Stimulated activated memory B cell treated with anti-CD40 and anti-IgM and Interleukin-4, amounts not matched to agents 10 μg/mL and 1 μg/mL and 100 μg/mL, for 72 hours (primary cell): ENCODE data around the gene PDZRN3.

Experiments
- ATAC-seq: fragments of 150-1000 bp; cut with Tn5 transposase; 2 replicates; pipeline ENCODE4 v1.10.0; 2021
- H3K27ac Mint-ChIP-seq: one replicate; pipeline ENCODE4 v1.8.0; 2022; ENCODE audit warnings: mild to moderate bottlenecking, mixed read lengths
- H3K27me3 Mint-ChIP-seq: one replicate; pipeline ENCODE4 v1.8.0; 2022; ENCODE audit warnings: mixed read lengths
- H3K36me3 Mint-ChIP-seq: one replicate; pipeline ENCODE4 v1.8.0; 2022; ENCODE audit warnings: mixed read lengths
- H3K4me1 Mint-ChIP-seq: one replicate; pipeline ENCODE4 v1.8.0; 2022; ENCODE audit warnings: mixed read lengths
- H3K4me3 Mint-ChIP-seq: one replicate; pipeline ENCODE4 v1.8.0; 2022; ENCODE audit warnings: mild to moderate bottlenecking, moderate library complexity, mixed read lengths
- H3K9me3 Mint-ChIP-seq: one replicate; pipeline ENCODE4 v1.8.0; 2022; ENCODE audit warnings: mixed read lengths

PDZRN3 gene

DNA sequence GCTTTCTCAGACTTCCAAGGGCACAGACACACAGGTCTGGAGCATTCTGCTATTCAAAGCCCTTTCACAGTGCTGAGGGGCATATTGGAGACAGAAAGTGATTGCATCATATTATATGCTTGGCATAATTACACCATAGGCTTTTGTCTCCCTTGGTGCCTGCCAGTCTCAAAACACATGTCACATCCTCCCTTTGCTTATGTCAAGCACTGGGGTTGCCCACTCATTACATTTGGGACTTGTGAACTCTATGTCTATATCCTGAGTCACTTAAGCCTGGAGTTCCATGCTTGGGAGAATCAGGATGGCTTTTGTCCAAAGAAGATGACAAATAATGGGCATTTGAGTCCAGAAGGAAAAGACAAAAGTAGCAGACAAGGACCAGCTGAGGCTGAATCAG is 12.3 kb upstream of the PDZRN3 start:
- Mint-ChIP-seq H3K4me3 (no peak overlapping the region), H3K9me3 (peaks cover 3% of the 10 kb centered on the region), H3K36me3 (no peaks in the 10 kb centered on the region), H3K4me1 (no peaks in the 10 kb centered on the region), H3K27me3 (no peaks in the 10 kb centered on the region), H3K27ac (no peak overlapping the region)
- ATAC-seq, result no peak

DNA sequence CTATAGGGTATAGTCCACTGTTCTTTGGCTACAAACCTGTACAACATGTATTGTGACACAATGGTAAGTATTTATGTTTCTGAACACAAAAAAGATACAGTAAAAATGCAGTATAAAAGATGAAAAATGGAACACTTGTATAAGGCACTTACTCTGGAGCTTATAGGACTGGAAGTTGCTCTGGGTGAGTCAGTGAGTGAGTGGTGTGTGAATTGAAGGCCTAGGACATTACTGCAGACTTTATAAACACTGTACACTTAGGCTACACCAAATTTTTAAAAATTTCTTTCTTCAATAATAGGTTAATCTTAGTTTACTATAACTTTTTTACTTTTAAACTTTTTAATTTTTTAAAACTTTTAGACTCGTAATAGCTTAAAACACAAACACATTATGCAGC is 10.5 kb upstream of the PDZRN3 start:
- no peaks in the 10 kb centered on the region for H3K9me3 Mint-ChIP-seq
- H3K27ac Mint-ChIP-seq, result no peak overlapping the region
- no peaks in the 10 kb centered on the region for H3K4me1 Mint-ChIP-seq
- H3K36me3 Mint-ChIP-seq, result no peaks in the 10 kb centered on the region
- H3K27me3 Mint-ChIP-seq, result no peaks in the 10 kb centered on the region
- ATAC-seq, result no peak
- H3K4me3 Mint-ChIP-seq, result no peak overlapping the region

DNA sequence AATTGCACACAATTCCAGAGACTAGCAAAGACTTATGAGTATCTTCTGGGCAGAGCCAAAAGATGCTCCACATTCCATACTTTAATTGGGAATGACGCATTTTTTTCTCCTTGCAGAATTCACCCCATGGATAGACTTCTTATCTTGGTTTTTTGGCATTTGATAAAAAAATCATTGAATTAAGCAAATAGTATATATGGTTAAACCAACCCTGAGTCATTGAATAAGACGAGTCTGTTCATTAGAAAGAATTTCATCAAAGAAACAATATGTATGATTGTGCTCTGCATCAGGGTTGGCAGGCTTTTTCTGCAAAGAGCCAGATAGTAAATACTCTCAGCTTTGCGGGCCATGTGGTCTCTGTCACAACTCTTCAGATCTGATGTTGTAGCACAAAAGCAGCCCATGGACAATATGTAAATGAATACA is 9.2 kb upstream of the PDZRN3 start:
- Mint-ChIP-seq H3K4me1 (no peaks in the 10 kb centered on the region), H3K4me3 (no peak overlapping the region)
- no peak for ATAC-seq

DNA sequence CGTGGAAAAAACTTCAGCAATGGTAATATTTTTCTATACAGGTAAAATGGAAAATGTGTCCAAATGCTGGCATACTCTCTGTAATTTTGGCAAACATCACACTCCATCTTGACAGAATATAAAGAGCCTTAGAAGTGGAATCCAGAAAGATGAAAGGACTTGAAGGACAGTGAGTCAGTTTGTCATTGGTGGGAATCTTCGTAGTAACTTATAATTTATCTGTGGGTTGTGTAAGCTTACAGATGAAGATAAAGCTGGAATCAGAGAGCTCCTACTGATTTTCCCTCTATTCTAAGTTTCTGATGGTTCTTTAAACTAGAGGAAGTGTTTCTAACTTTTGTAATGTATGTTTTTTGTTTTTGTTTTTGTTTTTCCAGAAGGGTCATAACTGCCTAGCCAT is 8.7 kb upstream of the PDZRN3 start:
- Mint-ChIP-seq H3K27me3 (no peaks in the 10 kb centered on the region), H3K4me3 (no peak overlapping the region), H3K9me3 (no peaks in the 10 kb centered on the region), H3K4me1 (no peaks in the 10 kb centered on the region), H3K36me3 (no peaks in the 10 kb centered on the region), H3K27ac (no peak overlapping the region)
- ATAC-seq, result no peak

More for the DNA sequence above, 9.2 kb upstream of the PDZRN3 start:
- no peak overlapping the region for H3K27ac Mint-ChIP-seq
- H3K27me3 Mint-ChIP-seq, result no peaks in the 10 kb centered on the region
- H3K36me3 Mint-ChIP-seq, result no peaks in the 10 kb centered on the region
- no peaks in the 10 kb centered on the region for H3K9me3 Mint-ChIP-seq

DNA sequence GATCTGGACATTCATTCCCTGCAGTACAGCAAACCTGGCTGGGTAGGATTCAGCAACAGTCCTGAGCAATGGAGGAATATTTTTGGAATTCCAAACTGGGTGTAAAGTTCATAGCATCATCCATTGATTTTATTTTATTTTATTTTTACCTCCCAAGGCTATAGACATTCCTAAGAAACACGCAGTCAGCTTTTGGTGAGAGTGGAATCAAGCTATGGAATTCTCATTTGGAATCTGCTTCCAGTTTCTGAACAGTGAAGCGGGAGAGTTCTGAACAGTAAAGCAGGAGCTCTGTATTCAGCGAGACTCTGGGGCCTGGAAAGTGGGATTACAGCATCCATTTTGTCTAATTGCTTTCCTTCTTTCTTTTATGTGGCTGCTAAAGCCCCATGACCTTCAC is 1.4 kb upstream of the PDZRN3 start:
- Mint-ChIP-seq H3K27ac (no peak overlapping the region), H3K4me3 (no peak overlapping the region), H3K27me3 (no peaks in the 10 kb centered on the region), H3K4me1 (no peaks in the 10 kb centered on the region), H3K36me3 (no peaks in the 10 kb centered on the region), H3K9me3 (no peaks in the 10 kb centered on the region)
- ATAC-seq, result no peak

DNA sequence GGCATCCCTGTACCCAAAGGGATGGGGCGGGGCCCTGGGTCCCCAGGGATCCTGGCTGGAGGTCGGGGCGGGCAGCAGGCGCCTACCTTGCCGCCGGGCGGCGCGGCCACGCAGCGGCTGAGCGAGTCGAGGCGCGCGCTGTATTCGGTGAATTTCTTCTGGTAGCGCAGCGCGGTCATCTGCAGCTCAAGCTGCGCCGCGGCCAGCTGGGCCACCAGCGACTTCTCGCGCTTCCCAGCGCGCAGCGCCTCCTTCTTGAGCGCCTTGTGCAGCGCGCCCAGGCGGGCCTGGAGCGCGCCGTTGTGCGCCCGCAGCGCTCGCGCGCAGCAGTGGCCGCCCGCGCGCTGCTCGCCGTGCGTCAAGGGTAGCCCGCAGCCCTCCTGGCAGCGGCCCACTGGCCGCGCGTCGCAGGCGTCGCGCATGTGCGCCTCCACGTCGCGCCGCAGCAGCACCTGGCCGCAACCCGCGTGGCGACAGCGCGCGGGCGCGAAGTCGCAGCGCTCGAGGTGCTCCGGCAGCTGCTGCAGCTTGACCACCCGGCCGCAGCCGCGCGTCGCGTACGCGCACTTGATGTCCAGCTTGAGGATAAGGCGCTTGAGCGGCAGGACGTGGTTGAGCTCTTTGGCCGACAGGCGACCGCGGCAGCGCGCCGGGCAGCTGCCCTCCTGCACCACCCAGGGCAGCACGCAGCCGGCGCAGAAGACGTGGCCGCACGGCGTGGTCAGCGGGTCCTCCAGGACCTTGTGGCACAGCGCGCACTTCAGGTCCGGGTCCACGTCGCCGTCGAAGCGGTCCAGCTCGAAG is 522 bp downstream of the PDZRN3 start:
- Mint-ChIP-seq H3K9me3 (peaks cover 3% of the 10 kb centered on the region), H3K27me3 (no peaks in the 10 kb centered on the region), H3K27ac (no peak overlapping the region), H3K4me1 (no peaks in the 10 kb centered on the region), H3K4me3 (no peak overlapping the region), H3K36me3 (no peaks in the 10 kb centered on the region)
- ATAC-seq, result no peak

DNA sequence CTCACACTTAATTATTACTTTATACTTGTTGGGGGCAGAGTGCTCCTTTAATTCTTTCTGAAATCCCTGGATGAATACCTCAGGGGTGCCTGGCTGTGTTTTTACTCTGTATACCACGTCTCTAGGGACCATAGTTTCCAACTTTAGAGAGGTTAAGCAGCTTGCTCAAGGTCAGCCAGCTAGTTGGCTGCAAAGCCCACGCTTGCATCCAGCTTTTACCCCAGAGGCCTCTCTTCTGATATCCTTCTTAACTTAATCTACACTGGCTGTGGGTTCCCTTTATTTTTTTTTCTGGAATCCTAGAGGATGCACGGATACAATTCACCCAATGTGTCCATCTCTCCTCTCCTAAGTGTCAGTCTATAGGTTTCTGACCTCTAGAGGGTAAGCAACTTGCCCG is 1.4 kb downstream of the PDZRN3 start:
- H3K4me3 Mint-ChIP-seq, result no peak overlapping the region
- H3K27me3 Mint-ChIP-seq, result no peaks in the 10 kb centered on the region
- H3K4me1 Mint-ChIP-seq, result no peaks in the 10 kb centered on the region
- no peak for ATAC-seq
- H3K9me3 Mint-ChIP-seq, result peaks cover 3% of the 10 kb centered on the region
- no peak overlapping the region for H3K27ac Mint-ChIP-seq
- H3K36me3 Mint-ChIP-seq, result no peaks in the 10 kb centered on the region

DNA sequence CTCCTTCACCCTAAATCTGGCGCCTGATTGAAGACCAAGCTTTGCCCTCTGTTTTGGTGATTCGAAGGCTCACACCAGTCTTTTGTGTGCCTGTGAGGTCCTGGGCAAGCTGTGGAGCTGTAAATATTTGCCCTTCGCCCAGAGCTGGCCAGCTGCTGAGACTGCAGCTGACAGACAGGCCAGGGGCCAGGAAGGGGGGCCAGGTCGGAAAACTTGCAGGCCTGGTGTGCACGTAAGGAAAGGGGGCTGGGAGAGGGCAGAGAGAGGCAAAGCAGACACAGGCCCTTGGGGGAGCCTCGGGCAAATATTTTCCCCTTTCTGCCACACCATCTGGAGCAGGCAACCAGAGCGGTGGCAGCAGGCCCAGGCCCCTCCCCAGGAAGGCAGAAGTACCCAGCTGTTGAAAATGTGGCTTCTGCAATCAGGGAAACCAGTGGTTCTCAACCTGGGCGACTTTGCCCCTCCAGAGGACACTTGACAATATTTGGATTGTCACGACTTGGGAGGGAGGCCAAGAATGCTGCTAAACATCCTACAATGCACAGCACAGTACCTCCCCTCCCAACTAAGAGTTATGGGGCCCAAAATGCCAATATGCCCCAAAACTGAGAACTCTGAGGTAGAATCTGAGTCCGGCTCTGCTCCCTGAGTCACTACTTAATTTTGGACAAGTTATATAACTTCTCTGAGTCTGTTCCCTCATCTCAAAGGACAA is 2.5 kb downstream of the PDZRN3 start:
- Mint-ChIP-seq H3K4me1 (no peaks in the 10 kb centered on the region), H3K9me3 (peaks cover 3% of the 10 kb centered on the region), H3K27ac (no peak overlapping the region), H3K4me3 (no peak overlapping the region), H3K36me3 (no peaks in the 10 kb centered on the region), H3K27me3 (no peaks in the 10 kb centered on the region)
- ATAC-seq, result no peak

DNA sequence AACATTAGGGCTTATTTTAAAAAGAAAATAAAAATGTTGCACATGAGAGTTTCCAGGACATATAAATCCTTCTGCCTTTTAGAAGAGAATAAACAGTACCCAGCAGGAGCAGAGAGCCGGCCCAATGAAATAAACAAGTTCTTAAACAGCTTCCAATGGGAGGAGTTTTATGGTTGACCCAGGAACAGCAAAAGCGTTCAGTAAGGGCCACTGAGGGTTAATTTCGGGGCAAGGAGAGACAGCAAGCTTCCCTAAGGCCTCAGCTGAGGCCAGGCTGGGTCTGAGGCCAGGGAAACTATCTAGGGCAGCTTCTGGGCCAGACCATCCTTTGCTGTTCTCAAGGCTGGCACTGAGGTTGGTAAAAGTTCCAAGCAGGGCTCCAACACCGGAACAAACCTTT is 3.4 kb downstream of the PDZRN3 start:
- Mint-ChIP-seq H3K4me1 (no peaks in the 10 kb centered on the region), H3K9me3 (peaks cover 3% of the 10 kb centered on the region), H3K36me3 (no peaks in the 10 kb centered on the region), H3K27me3 (no peaks in the 10 kb centered on the region), H3K4me3 (no peak overlapping the region), H3K27ac (no peak overlapping the region)
- no peak for ATAC-seq

DNA sequence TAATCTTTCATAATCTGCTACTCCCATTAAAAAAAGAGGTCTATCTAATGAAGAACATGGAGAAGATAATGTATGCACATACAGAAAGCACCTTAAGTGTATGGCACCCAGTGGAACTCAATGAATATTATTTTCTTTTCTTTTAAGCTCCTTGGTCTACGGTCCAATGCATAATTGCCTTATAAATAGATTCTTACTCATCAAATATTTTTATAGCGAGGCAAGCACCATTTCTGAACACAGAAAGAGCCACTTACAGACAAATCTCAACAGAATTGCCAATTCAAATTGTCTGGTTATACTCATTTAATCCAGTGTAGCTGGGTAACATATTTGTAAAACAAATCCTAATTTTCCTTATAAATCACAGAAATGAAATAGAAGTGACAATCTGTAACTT is 6.3 kb downstream of the PDZRN3 start:
- no peaks in the 10 kb centered on the region for H3K36me3 Mint-ChIP-seq
- no peaks in the 10 kb centered on the region for H3K4me1 Mint-ChIP-seq
- no peak overlapping the region for H3K27ac Mint-ChIP-seq
- H3K27me3 Mint-ChIP-seq, result no peaks in the 10 kb centered on the region
- peaks cover 3% of the 10 kb centered on the region for H3K9me3 Mint-ChIP-seq
- no peak for ATAC-seq
- no peak overlapping the region for H3K4me3 Mint-ChIP-seq

DNA sequence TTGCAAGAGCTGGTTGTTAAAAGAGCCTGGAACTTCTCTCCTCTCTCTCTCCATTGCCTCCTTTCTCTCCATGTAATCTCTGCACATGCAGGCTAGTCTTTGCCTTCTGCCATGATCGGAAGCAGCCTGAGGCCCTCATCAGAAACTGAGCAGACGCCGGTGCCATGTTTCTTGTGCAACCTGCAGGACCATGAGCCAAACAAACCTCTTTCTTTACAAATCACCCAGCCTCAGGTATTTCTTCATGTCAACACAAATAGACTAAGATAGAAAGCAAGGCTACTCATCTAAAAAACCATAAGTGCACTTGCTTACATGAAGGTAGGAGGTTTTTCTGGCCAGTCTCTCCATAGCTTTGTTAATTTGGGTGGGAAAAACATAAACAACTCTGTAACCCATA is 8.7 kb downstream of the PDZRN3 start:
- H3K4me1 Mint-ChIP-seq, result no peaks in the 10 kb centered on the region
- H3K27ac Mint-ChIP-seq, result no peak overlapping the region
- no peak overlapping the region for H3K4me3 Mint-ChIP-seq
- peaks cover 3% of the 10 kb centered on the region for H3K9me3 Mint-ChIP-seq
- no peaks in the 10 kb centered on the region for H3K36me3 Mint-ChIP-seq
- no peaks in the 10 kb centered on the region for H3K27me3 Mint-ChIP-seq
- no peak for ATAC-seq

DNA sequence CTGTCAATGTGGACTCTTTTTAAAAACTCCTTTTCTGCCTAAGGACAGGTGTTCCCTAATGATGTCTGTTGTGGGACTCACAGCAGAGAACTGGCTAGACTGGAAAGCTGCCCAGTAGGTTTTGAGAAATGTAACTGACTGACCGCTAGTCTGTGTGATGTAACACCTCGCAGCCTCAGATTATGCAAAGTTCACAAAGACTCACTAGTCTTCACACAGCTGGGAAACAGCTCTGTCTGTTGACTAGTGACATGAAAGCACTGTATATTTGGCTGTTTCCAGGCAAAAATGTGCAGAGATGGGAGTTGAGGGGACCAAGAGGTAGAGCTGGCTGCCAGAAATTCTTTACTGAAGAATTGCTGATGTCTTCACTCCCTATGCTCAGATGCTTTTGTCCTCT is 10.3 kb downstream of the PDZRN3 start:
- no peak for ATAC-seq
- H3K4me3 Mint-ChIP-seq, result no peak overlapping the region
- H3K36me3 Mint-ChIP-seq, result no peaks in the 10 kb centered on the region
- peaks cover 2% of the 10 kb centered on the region for H3K9me3 Mint-ChIP-seq
- H3K27me3 Mint-ChIP-seq, result no peaks in the 10 kb centered on the region
- H3K27ac Mint-ChIP-seq, result no peak overlapping the region
- no peaks in the 10 kb centered on the region for H3K4me1 Mint-ChIP-seq

DNA sequence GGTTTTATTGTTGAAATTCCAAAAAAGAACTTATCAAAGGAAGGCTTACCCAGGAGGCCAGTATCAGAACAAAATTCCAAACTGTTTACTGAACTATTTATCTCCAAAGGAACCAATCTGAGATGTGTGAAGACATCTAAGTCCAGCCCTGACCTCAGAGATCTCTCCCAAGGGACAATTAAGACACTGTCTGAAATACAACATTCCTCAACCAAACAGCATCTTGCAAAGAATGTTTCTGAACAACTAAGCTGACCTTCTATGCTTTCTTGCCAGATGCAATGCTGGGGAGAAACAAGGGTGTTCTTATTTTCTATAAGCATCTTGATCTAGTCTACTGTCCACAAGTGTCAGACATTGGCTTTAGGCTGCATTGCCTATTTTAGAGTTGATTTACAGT is 13.6 kb downstream of the PDZRN3 start:
- no peaks in the 10 kb centered on the region for H3K27me3 Mint-ChIP-seq
- ATAC-seq, result no peak
- no peaks in the 10 kb centered on the region for H3K9me3 Mint-ChIP-seq
- no peak overlapping the region for H3K27ac Mint-ChIP-seq
- H3K4me1 Mint-ChIP-seq, result no peaks in the 10 kb centered on the region
- no peaks in the 10 kb centered on the region for H3K36me3 Mint-ChIP-seq
- no peak overlapping the region for H3K4me3 Mint-ChIP-seq

DNA sequence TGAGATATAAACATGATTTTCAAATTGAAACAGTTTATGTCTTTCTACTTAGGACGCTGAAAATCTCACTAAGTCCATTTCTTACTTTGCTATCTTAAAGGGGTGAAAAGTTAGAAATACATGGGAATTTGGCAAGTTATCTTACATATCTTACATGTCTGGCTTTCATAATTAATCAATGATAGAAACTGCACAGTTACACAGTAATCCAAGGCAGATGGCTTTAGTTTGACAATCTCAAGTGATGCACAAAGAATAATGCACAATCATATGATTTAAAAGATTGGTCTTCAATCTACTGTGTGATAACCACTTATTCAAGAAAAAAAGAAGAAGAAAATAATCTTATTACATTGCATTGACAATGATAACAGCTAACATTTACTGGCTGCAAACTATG is 14.2 kb downstream of the PDZRN3 start:
- Mint-ChIP-seq H3K36me3 (no peaks in the 10 kb centered on the region), H3K4me3 (no peak overlapping the region), H3K27me3 (no peaks in the 10 kb centered on the region), H3K27ac (no peak overlapping the region), H3K9me3 (no peaks in the 10 kb centered on the region), H3K4me1 (no peaks in the 10 kb centered on the region)
- ATAC-seq, result no peak

DNA sequence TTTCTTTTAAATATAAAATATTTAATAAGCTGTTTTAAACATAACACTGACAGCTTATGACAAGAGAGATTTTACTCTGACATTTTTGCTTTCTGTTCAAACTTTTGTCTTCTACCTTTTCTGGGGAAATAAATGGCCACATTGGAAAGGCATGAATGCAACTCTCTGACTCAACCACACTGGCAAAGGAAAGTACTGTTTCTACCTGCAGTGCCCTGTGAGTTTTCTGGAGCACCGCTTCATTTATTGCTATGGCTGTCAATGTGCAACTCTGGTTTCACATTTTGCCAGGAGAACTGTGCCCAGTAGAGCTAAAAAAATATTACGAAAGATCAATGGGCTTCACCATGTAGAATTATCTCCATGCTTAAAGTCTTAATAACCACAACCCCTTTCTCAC is 15.1 kb downstream of the PDZRN3 start:
- Mint-ChIP-seq H3K27ac (no peak overlapping the region), H3K36me3 (no peaks in the 10 kb centered on the region), H3K4me3 (no peak overlapping the region), H3K27me3 (no peaks in the 10 kb centered on the region), H3K9me3 (no peaks in the 10 kb centered on the region), H3K4me1 (no peaks in the 10 kb centered on the region)
- ATAC-seq, result no peak

DNA sequence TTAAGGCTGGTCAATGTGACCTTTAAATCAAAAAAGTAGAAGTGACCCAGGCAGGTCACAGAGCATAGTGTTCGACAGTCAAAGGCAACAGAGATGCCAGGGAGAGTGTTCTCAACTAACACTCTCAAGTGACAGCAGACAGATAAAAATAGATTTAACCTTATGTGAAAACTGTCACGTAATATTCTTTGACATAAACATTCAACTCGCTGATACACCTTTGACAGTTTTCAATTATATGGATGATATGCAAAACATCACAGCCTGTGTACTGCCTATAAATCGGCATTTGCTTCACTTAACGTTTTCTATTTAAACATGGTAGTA is 15.5 kb downstream of the PDZRN3 start:
- Mint-ChIP-seq H3K4me1 (no peaks in the 10 kb centered on the region), H3K4me3 (no peak overlapping the region), H3K36me3 (no peaks in the 10 kb centered on the region), H3K9me3 (no peaks in the 10 kb centered on the region), H3K27me3 (no peaks in the 10 kb centered on the region), H3K27ac (no peak overlapping the region)
- ATAC-seq, result no peak
